Keratinocyte (primary cell): ENCODE results near the gene TNFRSF25. TPM values are rescaled to one million over a fixed set of nuclear protein-coding genes. Genes with fewer than 3 reads are reported as not detected.
"Not testable (repeated sequence)": the region's sequence is repeated elsewhere in the genome, so short reads cannot be mapped to it uniquely, and the experiment has no call there.

Experiments
- DNase-seq: peaks from one replicate; pipeline ENCODE4 v3.0.0-alpha.2; 2011; ENCODE audit warnings: low read depth, missing footprints, low spot score
- FAIRE-seq: peaks from 2 replicates; lab custom pipeline; 2011; peaks lifted over from hg19 to GRCh38; lab: Jason Lieb, UNC
- H2AFZ ChIP-seq: 2 replicates; pipeline ENCODE4 v1.6.0; 2012; ENCODE audit warnings: low read length, control low read depth, inconsistent platforms; ENCODE audit not compliant: control insufficient read depth
- H3K27ac ChIP-seq: 2 replicates; pipeline ENCODE4 v1.5.1; 2011; ENCODE audit warnings: low read length; ENCODE audit not compliant: control insufficient read depth, insufficient read depth
- H3K27me3 ChIP-seq: 3 replicates; pipeline ENCODE4 v1.6.0; 2011; ENCODE audit warnings: low read length; ENCODE audit not compliant: control insufficient read depth, insufficient read depth; ENCODE audit errors: extremely low read depth
- H3K36me3 ChIP-seq, 2 experiments: 2 replicates in 1 of 2; 3 replicates in 1 of 2; pipeline ENCODE4 v1.5.1; 2011; ENCODE audit warnings: low read length in 2 of 2, mild to moderate bottlenecking in 1 of 2; ENCODE audit not compliant: control insufficient read depth in 2 of 2, insufficient read depth in 2 of 2; ENCODE audit errors: extremely low read depth in 1 of 2
- H3K4me1 ChIP-seq: 3 replicates; pipeline ENCODE4 v1.5.1; 2011; ENCODE audit warnings: low read length; ENCODE audit not compliant: control insufficient read depth, insufficient read depth; ENCODE audit errors: extremely low read depth
- H3K4me2 ChIP-seq: 3 replicates; pipeline ENCODE4 v1.6.0; 2011; ENCODE audit warnings: low read depth, low read length; ENCODE audit not compliant: control insufficient read depth, insufficient read depth; ENCODE audit errors: extremely low read depth
- H3K4me3 ChIP-seq, 3 experiments: fragments of 200-600 bp in 1 of 3; sonication (generic) in 1 of 3; 2 replicates in 2 of 3; 3 replicates in 1 of 3; pipeline ENCODE4 v1.5.1; 2011 to 2016; ENCODE audit warnings: low read length in 3 of 3, mild to moderate bottlenecking in 3 of 3, control low read depth in 2 of 3, inconsistent platforms in 1 of 3, low read depth in 1 of 3, mixed read lengths in 1 of 3, mixed run types in 1 of 3, moderate library complexity in 1 of 3; ENCODE audit not compliant: control insufficient read depth in 2 of 3, insufficient read depth in 2 of 3; ENCODE audit errors: extremely low read depth in 1 of 3
- H3K79me2 ChIP-seq: 2 replicates; pipeline ENCODE4 v1.6.0; 2012; ENCODE audit warnings: low read length; ENCODE audit not compliant: control insufficient read depth, insufficient read depth
- H3K9ac ChIP-seq: 3 replicates; pipeline ENCODE4 v1.6.0; 2011; ENCODE audit warnings: low read length; ENCODE audit not compliant: control insufficient read depth, insufficient read depth; ENCODE audit errors: extremely low read depth
- H3K9me1 ChIP-seq: 3 replicates; pipeline ENCODE4 v1.6.0; 2011; ENCODE audit warnings: low read length; ENCODE audit not compliant: control insufficient read depth, insufficient read depth; ENCODE audit errors: extremely low read depth
- H3K9me3 ChIP-seq: 2 replicates; pipeline ENCODE4 v1.5.1; 2012; ENCODE audit warnings: low read depth, low read length; ENCODE audit not compliant: control insufficient read depth
- H4K20me1 ChIP-seq: 3 replicates; pipeline ENCODE4 v1.6.0; 2011; ENCODE audit warnings: low read length; ENCODE audit not compliant: control insufficient read depth, insufficient read depth; ENCODE audit errors: extremely low read depth
- CTCF ChIP-seq, 3 experiments: IDR thresholded peaks in 1 of 3; conservative IDR thresholded peaks in 1 of 3; optimal IDR thresholded peaks in 1 of 3; 2 replicates in 2 of 3; 3 replicates in 1 of 3; pipeline versions ENCODE3 to v1.5.1; 2011; ENCODE audit warnings: low read length in 3 of 3, mild to moderate bottlenecking in 3 of 3, moderate library complexity in 2 of 3, control low read depth in 1 of 3, inconsistent platforms in 1 of 3; ENCODE audit not compliant: insufficient read depth in 2 of 3; ENCODE audit errors: extremely low read depth in 1 of 3
- EZH2 ChIP-seq: IDR thresholded peaks from one replicate; pipeline ENCODE4 v1.6.1; 2012; ENCODE audit warnings: inconsistent platforms, mild to moderate bottlenecking, low read length, moderate library complexity
- dilution Hi-C: fragments of 300-500 bp; cut with MboI; formaldehyde crosslinking; loops from one replicate; pipeline ENCODE4 v1.7.0; 2020; ENCODE audit warnings: low sequenced_read_pairs; ENCODE audit not compliant: extremely low pct_ligation_motif_present
- polyA plus RNA-seq, 5 experiments: library from polyadenylated mRNA; depleted of rRNA in 3 of 5; stranded (reverse) in 3 of 5; stranded (forward) in 1 of 5; unstranded in 1 of 5; fragments of >200 nt; gene quantifications; 1 replicate in 1 of 5; 2 replicates in 3 of 5; 3 replicates in 1 of 5; pipeline versions ENCODE4 v1.2.1 to v1.2.3, GENCODE V29; 2011 to 2012; ENCODE audit warnings: missing spikeins in 2 of 5, low read depth in 1 of 5, low replicate concordance in 1 of 5

Gene TNFRSF25
- polyA plus RNA-seq, 1 donor (not counting 4 experiments of a cell fraction or from before 2014, with no cell fraction given): 12.4 TPM

- H3K27me3 ChIP-seq: peaks cover 12% of the 10 kb centered on the region
- H3K27ac ChIP-seq: no peak overlapping the region
- FAIRE-seq (no peak), DNase-seq (no peak)
- no peak overlapping the region for H3K9ac ChIP-seq
- H3K9me3 ChIP-seq: no peaks in the 10 kb centered on the region
- H3K4me2 ChIP-seq: no peak overlapping the region
- dilution Hi-C loops: no loop called here
- no peaks in the 10 kb centered on the region for H3K36me3 ChIP-seq
- no peak overlapping the region for H2AFZ ChIP-seq
- no peaks in the 10 kb centered on the region for H4K20me1 ChIP-seq
- no peaks in the 10 kb centered on the region for H3K79me2 ChIP-seq
- no peaks in the 10 kb centered on the region for H3K4me1 ChIP-seq
- H3K9me1 ChIP-seq: no peaks in the 10 kb centered on the region
- no peak overlapping the region for H3K4me3 ChIP-seq
- TF ChIP-seq EZH2 (no peak), CTCF (optimal IDR thresholded peaks at IDR 0.05 in 1 of 3, IDR thresholded peaks at IDR 0.05 in 1 of 3, conservative IDR thresholded peaks at IDR 0.05 in 1 of 3; ENCODE audit: extremely low read depth in 1 of 3, insufficient read depth in 2 of 3, low read length in 3 of 3) (no peak)
Measured at GRCh38 chr1:6435129-6435528, 30.8 kb downstream of the TNFRSF25 start.

GRCh38 chr1:6434186-6434585, 31.8 kb downstream of the TNFRSF25 start:
- Histone ChIP-seq H3K9me3 (no peaks in the 10 kb centered on the region), H3K36me3 (no peaks in the 10 kb centered on the region), H3K27ac (no peak overlapping the region), H4K20me1 (no peaks in the 10 kb centered on the region), H3K27me3 (peaks cover 16% of the 10 kb centered on the region), H3K9ac (no peak overlapping the region), H3K4me1 (no peaks in the 10 kb centered on the region), H3K79me2 (no peaks in the 10 kb centered on the region), H3K9me1 (no peaks in the 10 kb centered on the region), H2AFZ (no peak overlapping the region), H3K4me3 (no peak overlapping the region), H3K4me2 (no peak overlapping the region)
- DNase-seq (no peak), FAIRE-seq (no peak)
- no peak for TF ChIP-seq EZH2
- TF ChIP-seq CTCF (optimal IDR thresholded peaks at IDR 0.05 in 1 of 3, IDR thresholded peaks at IDR 0.05 in 1 of 3, conservative IDR thresholded peaks at IDR 0.05 in 1 of 3; ENCODE audit: extremely low read depth in 1 of 3, insufficient read depth in 2 of 3, low read length in 3 of 3): no peak
- dilution Hi-C loops: no loop called here

- H4K20me1 ChIP-seq, H3K9ac ChIP-seq, H3K4me3 ChIP-seq, dilution Hi-C loops, H3K9me3 ChIP-seq, H3K36me3 ChIP-seq, H3K27ac ChIP-seq, FAIRE-seq, DNase-seq, H3K4me2 ChIP-seq, H3K9me1 ChIP-seq, H3K79me2 ChIP-seq, H2AFZ ChIP-seq: not testable (repeated sequence)
- Histone ChIP-seq H3K4me1 (peaks cover 11% of the 10 kb centered on the region), H3K27me3 (peaks cover 16% of the 10 kb centered on the region)
Measured at GRCh38 chr1:6431645-6432579, 34.1 kb downstream of the TNFRSF25 start.
